ENCODE measurements around the gene C1QTNF8. TPM values are rescaled to one million over a fixed set of nuclear protein-coding genes. Genes with fewer than 3 reads are reported as not detected.

C1QTNF8 gene
- total and polyA plus RNA-seq, 2 of the 8 experiments (the other 6 are each of a cell fraction or from before 2014, with no cell fraction given) = not detected

DNA sequence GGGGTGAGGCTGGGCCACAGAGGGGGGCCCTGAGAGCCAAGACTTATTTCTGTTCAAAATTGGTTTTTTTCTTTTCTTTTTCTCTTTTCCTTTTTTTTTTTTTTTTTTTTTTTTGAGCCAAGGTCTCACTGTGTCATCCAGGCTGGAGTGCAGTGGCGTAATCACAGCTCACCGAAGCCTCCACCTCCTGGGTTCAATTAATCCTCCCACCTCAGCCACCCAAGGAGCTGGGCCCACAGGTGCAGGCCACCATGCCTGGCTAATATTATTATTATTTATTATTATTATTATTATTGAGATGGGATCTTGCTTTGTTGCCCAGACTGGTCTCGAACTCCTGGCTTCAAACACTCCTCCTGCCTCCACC lies 39.4 kb upstream of the C1QTNF8 start:
- Histone ChIP-seq H3K56ac (replicated peaks; ENCODE audit: insufficient read length, low read depth, low read length) (no peak overlapping the region), H2AK5ac (ENCODE audit: low read depth, low read length) (no peak overlapping the region), H3K27me3 (replicated peaks in 1 of 4; ENCODE audit: control insufficient read depth in 3 of 4, extremely low read depth in 1 of 4, insufficient read depth in 3 of 4, low read length in 3 of 4) (no peaks in the 10 kb centered on the region), H4K91ac (replicated peaks; ENCODE audit: insufficient read length, low read length) (no peak overlapping the region), H2BK5ac (ENCODE audit: low read depth, low read length) (no peak overlapping the region), H3K36me3 (ENCODE audit: control insufficient read depth in 2 of 4, insufficient read depth in 4 of 4, low read length in 3 of 4) (no peaks in the 10 kb centered on the region), H3K9me3 (ENCODE audit: insufficient read depth in 2 of 2, low read depth in 1 of 2, low read length in 1 of 2) (no peaks in the 10 kb centered on the region), H3K9ac (replicated peaks in 1 of 4; ENCODE audit: extremely low read depth in 1 of 4, low read depth in 3 of 4, low read length in 3 of 4) (no peak overlapping the region), H4K8ac (ENCODE audit: extremely low read depth, insufficient read depth, low read length) (no peak overlapping the region), H3K23ac (ENCODE audit: insufficient read length) (no peak overlapping the region), H3K4me2 (ENCODE audit: insufficient read depth in 1 of 2, low read depth in 2 of 2, low read length in 2 of 2) (no peak overlapping the region), H2BK120ac (replicated peaks; ENCODE audit: low read depth, low read length) (no peak overlapping the region), H4K5ac (ENCODE audit: insufficient read length, low read depth, low read length) (no peak overlapping the region), H3K79me1 (ENCODE audit: low read depth, low read length) (no peaks in the 10 kb centered on the region), H3K79me2 (ENCODE audit: control insufficient read depth in 1 of 2, insufficient read depth in 2 of 2, low read length in 2 of 2) (no peaks in the 10 kb centered on the region), H3K14ac (ENCODE audit: insufficient read length) (no peak overlapping the region), H3K27ac (ENCODE audit: low read depth, low read length) (no peak overlapping the region), H3K23me2 (ENCODE audit: low read depth, low read length) (no peaks in the 10 kb centered on the region), H2BK15ac (ENCODE audit: low read length) (no peak overlapping the region), H2BK20ac (ENCODE audit: low read length) (no peak overlapping the region), H2AFZ (ENCODE audit: low read length) (no peak overlapping the region), H3K4me1 (replicated peaks in 1 of 4; ENCODE audit: control insufficient read depth in 3 of 4, insufficient read depth in 4 of 4, low read length in 3 of 4) (no peaks in the 10 kb centered on the region), H4K20me1 (replicated peaks in 1 of 2; ENCODE audit: control insufficient read depth in 1 of 2, insufficient read depth in 2 of 2, low read length in 2 of 2) (no peaks in the 10 kb centered on the region), H3K18ac (ENCODE audit: extremely low read depth, low read length) (no peak overlapping the region), H2BK12ac (ENCODE audit: low read depth, low read length) (no peak overlapping the region), H3K4me3 (ENCODE audit: extremely low read depth in 1 of 4, insufficient read depth in 2 of 4, low read depth in 3 of 4, low read length in 4 of 4) (no peak overlapping the region), H3K4ac (replicated peaks; ENCODE audit: insufficient read length, low read depth, low read length) (no peak overlapping the region)
- CTCF ChIA-PET (ENCODE audit: partially characterized antibody) = no interaction called here
- POLR2A ChIA-PET (ENCODE audit: partially characterized antibody) = no interaction called here
- WGBS, 2 experiments (ENCODE audit: extremely low coverage in 1 of 2, insufficient coverage in 1 of 2, insufficient read length in 1 of 2, insufficient replicate concordance in 2 of 2, low coverage in 1 of 2, low lambda C conversion rate in 2 of 2, missing lambda C conversion rate in 1 of 2) = 100% methylated on average over 2 of the region's 3 CpGs; no CpG with 5 or more reads in 1 of the 2 experiments
- DNase-seq (ENCODE audit: low read depth in 1 of 2, low spot score in 2 of 2) (no peak), FAIRE-seq (no peak)
- TF ChIP-seq RXRA (IDR thresholded peaks at IDR 0.05; ENCODE audit: insufficient read depth, low read depth, low read length) = no peak
- no peak for TF ChIP-seq SRF (IDR thresholded peaks at IDR 0.05; ENCODE audit: low read depth, low read length)
- TF ChIP-seq, protein P1, sequence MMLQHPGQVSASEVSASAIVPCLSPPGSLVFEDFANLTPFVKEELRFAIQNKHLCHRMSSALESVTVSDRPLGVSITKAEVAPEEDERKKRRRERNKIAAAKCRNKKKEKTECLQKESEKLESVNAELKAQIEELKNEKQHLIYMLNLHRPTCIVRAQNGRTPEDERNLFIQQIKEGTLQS (IDR thresholded peaks at IDR 0.05; ENCODE audit: insufficient read depth, low read depth, low read length) = no peak
- no peak for TF ChIP-seq RNF2 (IDR thresholded peaks at IDR 0.05; ENCODE audit: borderline replicate concordance, low read depth, low read length, missing control alignments, poor library complexity, severe bottlenecking)
- TF ChIP-seq POU5F1 (IDR thresholded peaks at IDR 0.05; ENCODE audit: low read depth, low read length) = no peak
- no peak for TF ChIP-seq JUN (IDR thresholded peaks at IDR 0.05; ENCODE audit: low read depth, low read length)
- TF ChIP-seq TAF7 (optimal IDR thresholded peaks at IDR 0.05; ENCODE audit: borderline replicate concordance, low read depth, low read length) = no peak
- no peak for TF ChIP-seq SIN3A (conservative IDR thresholded peaks at IDR 0.05 in 1 of 2, IDR thresholded peaks at IDR 0.05 in 1 of 2; ENCODE audit: low read depth in 1 of 2, low read length in 2 of 2)
- TF ChIP-seq KDM5A (IDR thresholded peaks at IDR 0.05; ENCODE audit: low read length) = no peak
- TF ChIP-seq NRF1 (IDR thresholded peaks at IDR 0.05; ENCODE audit: low read depth, low read length) = no peak
- no peak for TF ChIP-seq TCF12 (IDR thresholded peaks at IDR 0.05; ENCODE audit: low read depth, low read length)
- no peak for TF ChIP-seq FOSL1 (IDR thresholded peaks at IDR 0.05; ENCODE audit: insufficient read depth, low read depth, low read length)
- TF ChIP-seq KDM1A (IDR thresholded peaks at IDR 0.05; ENCODE audit: borderline replicate concordance, low read length) = no peak
- no peak for TF ChIP-seq EGR1 (IDR thresholded peaks at IDR 0.05; ENCODE audit: borderline replicate concordance, low read depth, low read length)

Measured in H1 (cell line).